ENCODE results near the gene EPS8L2.

Gene EPS8L2

GRCh38 chr11:660681-661444 is 45.2 kb upstream of the EPS8L2 start:
- TF ChIP-seq, protein P1, sequence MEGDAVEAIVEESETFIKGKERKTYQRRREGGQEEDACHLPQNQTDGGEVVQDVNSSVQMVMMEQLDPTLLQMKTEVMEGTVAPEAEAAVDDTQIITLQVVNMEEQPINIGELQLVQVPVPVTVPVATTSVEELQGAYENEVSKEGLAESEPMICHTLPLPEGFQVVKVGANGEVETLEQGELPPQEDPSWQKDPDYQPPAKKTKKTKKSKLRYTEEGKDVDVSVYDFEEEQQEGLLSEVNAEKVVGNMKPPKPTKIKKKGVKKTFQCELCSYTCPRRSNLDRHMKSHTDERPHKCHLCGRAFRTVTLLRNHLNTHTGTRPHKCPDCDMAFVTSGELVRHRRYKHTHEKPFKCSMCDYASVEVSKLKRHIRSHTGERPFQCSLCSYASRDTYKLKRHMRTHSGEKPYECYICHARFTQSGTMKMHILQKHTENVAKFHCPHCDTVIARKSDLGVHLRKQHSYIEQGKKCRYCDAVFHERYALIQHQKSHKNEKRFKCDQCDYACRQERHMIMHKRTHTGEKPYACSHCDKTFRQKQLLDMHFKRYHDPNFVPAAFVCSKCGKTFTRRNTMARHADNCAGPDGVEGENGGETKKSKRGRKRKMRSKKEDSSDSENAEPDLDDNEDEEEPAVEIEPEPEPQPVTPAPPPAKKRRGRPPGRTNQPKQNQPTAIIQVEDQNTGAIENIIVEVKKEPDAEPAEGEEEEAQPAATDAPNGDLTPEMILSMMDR (IDR thresholded peaks at IDR 0.05; ENCODE audit: insufficient read depth, low read depth, low read length, missing control alignments) = no peak
- DNase-seq (ENCODE audit: low read depth) = no peak
- H3K4me3 ChIP-seq (ENCODE audit: low read length) = no peak overlapping the region

DNA sequence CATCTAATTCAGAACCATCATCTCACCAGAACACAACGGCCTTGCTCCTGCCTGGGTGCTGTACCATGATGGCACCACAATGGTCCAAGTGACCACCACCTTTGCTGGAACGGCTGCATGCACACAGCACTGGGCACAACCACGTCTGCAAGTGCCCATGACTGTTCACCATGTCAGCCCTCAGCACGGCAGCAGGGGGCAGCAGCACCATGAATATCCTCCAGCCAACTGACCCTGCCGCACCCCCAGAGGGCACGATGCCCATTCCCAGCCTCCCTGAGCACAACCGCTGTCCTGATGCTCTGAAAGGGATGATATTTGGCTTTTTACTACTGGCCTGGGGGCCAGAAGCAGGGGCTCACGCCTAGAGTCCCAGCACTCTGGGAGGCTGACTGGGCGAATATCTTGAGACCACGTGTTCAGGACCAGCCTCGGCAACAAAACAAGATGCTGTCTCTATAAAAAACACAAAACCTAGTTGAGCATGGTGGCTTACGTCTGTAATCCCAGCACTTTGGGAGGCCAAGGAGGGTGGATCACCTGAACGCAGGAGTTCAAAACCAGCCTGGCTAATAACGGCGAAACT is 43.2 kb upstream of the EPS8L2 start:
- TF ChIP-seq, protein P1 (IDR thresholded peaks at IDR 0.05; ENCODE audit: insufficient read depth, low read depth, low read length, missing control alignments) = peak; percentile 61
- peak; percentile 59 for DNase-seq (ENCODE audit: low read depth)
- no peak overlapping the region for H3K4me3 ChIP-seq (ENCODE audit: low read length)

DNA sequence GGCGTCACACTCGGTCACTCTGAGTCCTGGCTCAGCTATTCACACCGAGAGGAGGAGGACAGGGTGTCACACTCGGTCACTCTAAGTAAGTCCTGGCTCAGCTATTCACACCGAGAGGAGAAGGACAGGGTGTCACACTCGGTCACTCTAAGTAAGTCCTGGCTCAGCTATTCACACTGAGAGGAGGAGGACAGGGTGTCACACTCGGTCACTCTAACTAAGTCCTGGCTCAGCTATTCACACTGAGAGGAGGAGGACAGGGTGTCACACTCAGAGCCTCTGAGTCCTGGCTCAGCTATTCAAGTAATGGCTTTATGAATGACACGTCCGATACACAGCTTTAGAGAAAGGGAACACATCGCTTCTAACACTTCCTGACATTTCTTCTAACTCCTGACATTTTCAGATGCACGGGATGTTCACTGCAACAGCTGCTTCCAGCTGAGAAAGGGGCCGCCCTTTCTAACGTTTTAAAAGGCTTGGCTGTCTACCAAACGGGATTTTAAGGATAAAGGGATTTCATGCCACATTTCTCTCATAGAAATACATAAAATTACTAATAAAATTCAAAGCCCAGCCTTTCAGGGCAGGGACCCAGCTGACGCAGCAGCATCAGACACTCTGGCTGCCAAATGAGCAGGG is 40.8 kb upstream of the EPS8L2 start:
- TF ChIP-seq, protein P1 (IDR thresholded peaks at IDR 0.05; ENCODE audit: insufficient read depth, low read depth, low read length, missing control alignments) = no peak
- no peak for DNase-seq (ENCODE audit: low read depth)
- no peak overlapping the region for H3K4me3 ChIP-seq (ENCODE audit: low read length)

DNA sequence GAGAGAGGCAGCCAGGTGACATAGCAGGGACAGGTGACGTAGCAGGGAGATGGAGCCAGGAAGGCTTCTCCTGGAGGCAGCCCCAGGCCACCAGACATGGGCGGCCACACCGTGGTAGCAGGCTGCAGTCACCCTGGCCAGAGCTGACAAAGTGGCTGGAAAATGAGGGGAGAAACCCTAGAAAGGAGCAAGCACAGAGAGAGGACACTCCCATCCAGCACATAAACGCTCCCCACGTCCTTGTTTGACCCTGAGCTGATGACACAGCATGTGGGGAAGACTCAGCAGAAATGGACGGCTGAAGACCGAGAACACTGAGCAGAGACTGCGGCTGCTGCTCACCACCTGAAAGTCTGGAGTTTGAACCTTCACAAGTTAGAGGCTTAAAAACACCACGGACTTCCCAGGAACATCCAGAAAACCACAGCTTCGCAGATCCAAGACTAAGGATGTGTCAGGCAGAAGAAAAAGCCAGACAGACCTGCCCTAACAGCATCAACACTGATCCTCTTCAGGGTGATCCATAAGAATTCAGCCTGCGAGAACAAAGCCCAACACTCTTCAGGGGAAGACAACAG is 40.2 kb upstream of the EPS8L2 start:
- no peak overlapping the region for H3K4me3 ChIP-seq (ENCODE audit: low read length)
- no peak for DNase-seq (ENCODE audit: low read depth)
- TF ChIP-seq, protein P1 (IDR thresholded peaks at IDR 0.05; ENCODE audit: insufficient read depth, low read depth, low read length, missing control alignments) = no peak

DNA sequence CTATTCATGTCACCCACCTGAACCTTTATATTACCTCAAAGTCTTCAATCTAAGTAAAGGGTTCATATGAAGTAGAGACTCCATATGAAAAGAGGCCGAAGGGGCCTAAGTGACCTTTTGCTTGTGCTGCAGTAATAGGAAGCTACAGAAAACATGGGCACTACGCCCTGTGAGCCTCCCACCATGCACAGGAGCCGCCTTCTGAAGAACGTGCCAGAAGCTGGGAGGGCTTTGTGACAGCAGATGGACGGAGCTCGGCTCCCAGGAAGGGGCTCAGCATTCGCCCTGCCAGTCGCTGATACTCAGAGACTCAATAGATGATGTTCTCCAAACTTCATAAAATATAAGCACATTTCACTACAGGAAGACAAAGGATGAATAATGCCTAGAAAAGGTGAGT is 32.2 kb upstream of the EPS8L2 start:
- no peak for DNase-seq (ENCODE audit: low read depth)
- H3K4me3 ChIP-seq (ENCODE audit: low read length) = no peak overlapping the region
- TF ChIP-seq, protein P1 (IDR thresholded peaks at IDR 0.05; ENCODE audit: insufficient read depth, low read depth, low read length, missing control alignments) = no peak

DNA sequence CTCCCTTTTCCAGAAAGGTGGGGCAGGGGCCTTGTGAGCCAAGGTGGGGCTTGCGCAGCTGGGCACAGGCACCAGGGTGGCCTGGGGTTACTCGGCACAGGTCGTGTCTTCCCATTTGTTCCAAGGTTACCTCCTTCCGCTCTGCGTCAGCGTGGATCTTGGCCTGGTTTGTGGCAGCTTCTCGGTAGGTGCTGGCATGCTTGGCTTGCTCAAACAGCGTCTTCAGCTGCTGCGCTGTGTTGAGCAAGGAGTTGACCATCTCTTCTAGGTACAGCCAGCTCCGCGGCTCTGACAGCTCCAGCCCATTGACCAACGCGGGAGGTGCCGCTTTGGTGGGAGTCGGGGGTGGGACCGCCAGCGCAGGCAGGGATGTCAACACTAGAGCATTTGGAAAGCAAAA is 31.6 kb upstream of the EPS8L2 start:
- H3K4me3 ChIP-seq (ENCODE audit: low read length) = no peak overlapping the region
- DNase-seq (ENCODE audit: low read depth) = no peak
- TF ChIP-seq, protein P1 (IDR thresholded peaks at IDR 0.05; ENCODE audit: insufficient read depth, low read depth, low read length, missing control alignments) = no peak

All from epithelial cell of esophagus (primary cell).